ENCODE data around the gene UBE3D.

UBE3D gene

GRCh38 chr6:82874867-82875266, 190.8 kb downstream of the UBE3D start:
- Histone ChIP-seq H3K4me1 (ENCODE audit: control insufficient read depth in 1 of 2, insufficient read depth in 2 of 2, low read length in 2 of 2) (peaks cover 0 to 5% of the 10 kb centered on the region in 2 experiments), H3K4ac (ENCODE audit: low read depth, low read length) (no peak overlapping the region), H3K27me3 (ENCODE audit: insufficient read depth, low read length) (no peaks in the 10 kb centered on the region), H3K9ac (ENCODE audit: low read length) (no peak overlapping the region), H2BK5ac (ENCODE audit: low read depth, low read length, poor library complexity) (no peak overlapping the region), H3K14ac (ENCODE audit: low read length) (no peak overlapping the region), H3K27ac (ENCODE audit: low read depth, low read length) (no peak overlapping the region), H2BK12ac (ENCODE audit: low read length) (no peak overlapping the region), H3K79me1 (ENCODE audit: low read length) (no peaks in the 10 kb centered on the region), H2BK120ac (ENCODE audit: insufficient read depth, low read length, poor library complexity) (no peak overlapping the region), H3K18ac (ENCODE audit: low read length) (no peak overlapping the region), H3K9me3 (ENCODE audit: insufficient read depth, low read depth, low read length) (no peaks in the 10 kb centered on the region), H2AK5ac (ENCODE audit: low read length) (no peak overlapping the region), H3K36me3 (ENCODE audit: control insufficient read depth in 1 of 2, insufficient read depth in 2 of 2, low read length in 2 of 2) (no peaks in the 10 kb centered on the region), H4K12ac (ENCODE audit: low read depth, low read length) (no peak overlapping the region), H4K91ac (ENCODE audit: low read depth, low read length) (no peak overlapping the region), H3K23ac (ENCODE audit: low read length) (no peak overlapping the region), H4K8ac (ENCODE audit: low read depth, low read length) (no peak overlapping the region), H2AFZ (ENCODE audit: insufficient read depth, low read length, poor library complexity) (no peak overlapping the region), H3K79me2 (ENCODE audit: control insufficient read depth, insufficient read depth, low read length, poor library complexity) (no peaks in the 10 kb centered on the region), H3K4me3 (ENCODE audit: low read depth, low read length) (no peak overlapping the region), H3K4me2 (ENCODE audit: low read length) (no peak overlapping the region)
- no CpG with 5 or more reads among the region's 3 CpGs for WGBS (ENCODE audit: extremely low coverage, insufficient coverage, insufficient read length)
- DNase-seq, result no peak

DNA sequence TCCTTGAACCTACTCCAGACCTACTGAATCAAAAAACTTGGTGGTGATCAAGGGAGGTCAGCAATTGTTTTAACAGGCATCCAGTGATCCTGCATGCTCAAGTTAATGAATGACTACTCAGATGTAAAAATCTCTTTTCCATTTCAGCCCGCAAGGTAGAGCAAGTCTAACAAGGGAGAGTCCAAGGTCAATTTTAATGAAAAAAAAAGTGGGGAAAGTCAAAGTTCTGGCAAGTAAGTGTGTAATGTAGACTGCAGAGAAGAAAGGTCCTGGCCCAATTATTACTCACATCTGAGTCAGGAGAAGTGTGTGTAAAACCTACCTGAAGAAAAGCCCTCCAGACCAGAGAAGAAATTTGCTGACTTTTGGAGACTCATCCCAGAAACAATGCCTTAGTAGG, 193.5 kb downstream of the UBE3D start:
- Histone ChIP-seq H2AK5ac (ENCODE audit: low read length) (no peak overlapping the region), H3K9me3 (ENCODE audit: insufficient read depth, low read depth, low read length) (no peaks in the 10 kb centered on the region), H3K23ac (ENCODE audit: low read length) (no peak overlapping the region), H3K4ac (ENCODE audit: low read depth, low read length) (no peak overlapping the region), H3K4me3 (ENCODE audit: low read depth, low read length) (no peak overlapping the region), H2BK5ac (ENCODE audit: low read depth, low read length, poor library complexity) (no peak overlapping the region), H3K4me1 (ENCODE audit: control insufficient read depth in 1 of 2, insufficient read depth in 2 of 2, low read length in 2 of 2) (peaks cover 0 to 5% of the 10 kb centered on the region in 2 experiments), H2AFZ (ENCODE audit: insufficient read depth, low read length, poor library complexity) (no peak overlapping the region), H4K91ac (ENCODE audit: low read depth, low read length) (no peak overlapping the region), H3K79me2 (ENCODE audit: control insufficient read depth, insufficient read depth, low read length, poor library complexity) (no peaks in the 10 kb centered on the region), H4K12ac (ENCODE audit: low read depth, low read length) (no peak overlapping the region), H3K36me3 (ENCODE audit: control insufficient read depth in 1 of 2, insufficient read depth in 2 of 2, low read length in 2 of 2) (no peaks in the 10 kb centered on the region), H3K27ac (ENCODE audit: low read depth, low read length) (no peak overlapping the region), H3K18ac (ENCODE audit: low read length) (no peak overlapping the region), H4K8ac (ENCODE audit: low read depth, low read length) (no peak overlapping the region), H3K79me1 (ENCODE audit: low read length) (no peaks in the 10 kb centered on the region), H3K14ac (ENCODE audit: low read length) (no peak overlapping the region), H3K9ac (ENCODE audit: low read length) (no peak overlapping the region), H3K4me2 (ENCODE audit: low read length) (no peak overlapping the region), H3K27me3 (ENCODE audit: insufficient read depth, low read length) (no peaks in the 10 kb centered on the region), H2BK120ac (ENCODE audit: insufficient read depth, low read length, poor library complexity) (no peak overlapping the region), H2BK12ac (ENCODE audit: low read length) (no peak overlapping the region)
- no peak for DNase-seq
- no CpG with 5 or more reads among the region's 1 CpG for WGBS (ENCODE audit: extremely low coverage, insufficient coverage, insufficient read length)

DNA sequence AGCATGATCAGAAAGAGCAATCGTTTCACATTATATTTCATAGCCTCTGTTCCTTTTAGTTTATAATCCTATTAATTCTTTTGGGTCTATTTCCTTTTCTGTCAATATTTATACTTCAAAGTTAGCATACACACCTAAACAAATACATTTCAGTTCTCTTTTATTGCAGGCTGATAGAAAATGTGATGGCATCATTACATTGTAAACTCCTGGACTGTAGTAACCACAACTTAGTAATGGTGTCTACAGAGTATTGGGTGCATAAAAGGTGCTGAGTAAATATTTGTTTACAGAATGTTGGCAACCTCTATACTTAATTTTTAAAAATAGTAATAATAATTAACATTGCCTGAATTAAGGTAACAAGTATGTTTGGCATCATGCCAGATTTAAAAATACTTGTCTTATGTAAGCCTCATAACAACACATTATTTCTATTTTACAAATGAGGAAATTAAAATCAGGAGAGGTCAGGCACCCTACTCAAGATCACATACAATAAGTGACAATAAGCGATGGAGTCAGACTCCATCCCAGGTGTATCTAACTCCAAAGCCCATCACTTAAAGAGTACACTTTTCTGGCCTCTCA, 195.0 kb downstream of the UBE3D start:
- Histone ChIP-seq H3K4me2 (ENCODE audit: low read length) (no peak overlapping the region), H2BK12ac (ENCODE audit: low read length) (no peak overlapping the region), H3K27ac (ENCODE audit: low read depth, low read length) (no peak overlapping the region), H2BK120ac (ENCODE audit: insufficient read depth, low read length, poor library complexity) (no peak overlapping the region), H4K91ac (ENCODE audit: low read depth, low read length) (no peak overlapping the region), H2AK5ac (ENCODE audit: low read length) (no peak overlapping the region), H3K27me3 (ENCODE audit: insufficient read depth, low read length) (no peaks in the 10 kb centered on the region), H3K79me1 (ENCODE audit: low read length) (no peaks in the 10 kb centered on the region), H3K4ac (ENCODE audit: low read depth, low read length) (no peak overlapping the region), H4K8ac (ENCODE audit: low read depth, low read length) (no peak overlapping the region), H3K4me3 (ENCODE audit: low read depth, low read length) (no peak overlapping the region), H3K14ac (ENCODE audit: low read length) (no peak overlapping the region), H3K9ac (ENCODE audit: low read length) (no peak overlapping the region), H2AFZ (ENCODE audit: insufficient read depth, low read length, poor library complexity) (no peak overlapping the region), H3K18ac (ENCODE audit: low read length) (no peak overlapping the region), H2BK5ac (ENCODE audit: low read depth, low read length, poor library complexity) (no peak overlapping the region), H4K12ac (ENCODE audit: low read depth, low read length) (no peak overlapping the region), H3K23ac (ENCODE audit: low read length) (no peak overlapping the region), H3K79me2 (ENCODE audit: control insufficient read depth, insufficient read depth, low read length, poor library complexity) (no peaks in the 10 kb centered on the region), H3K4me1 (ENCODE audit: control insufficient read depth in 1 of 2, insufficient read depth in 2 of 2, low read length in 2 of 2) (peaks cover 0 to 3% of the 10 kb centered on the region in 2 experiments), H3K36me3 (ENCODE audit: control insufficient read depth in 1 of 2, insufficient read depth in 2 of 2, low read length in 2 of 2) (no peaks in the 10 kb centered on the region), H3K9me3 (ENCODE audit: insufficient read depth, low read depth, low read length) (no peaks in the 10 kb centered on the region)
- DNase-seq, result no peak
- WGBS (ENCODE audit: extremely low coverage, insufficient coverage, insufficient read length), result no CpG with 5 or more reads among the region's 2 CpGs

GRCh38 chr6:82869493-82869892, 196.1 kb downstream of the UBE3D start:
- H3K14ac ChIP-seq (ENCODE audit: low read length), result no peak overlapping the region
- H3K27ac ChIP-seq (ENCODE audit: low read depth, low read length), result no peak overlapping the region
- H4K12ac ChIP-seq (ENCODE audit: low read depth, low read length), result no peak overlapping the region
- no peak overlapping the region for H2BK12ac ChIP-seq (ENCODE audit: low read length)
- H3K23ac ChIP-seq (ENCODE audit: low read length), result no peak overlapping the region
- H4K91ac ChIP-seq (ENCODE audit: low read depth, low read length), result no peak overlapping the region
- H3K36me3 ChIP-seq (ENCODE audit: control insufficient read depth in 1 of 2, insufficient read depth in 2 of 2, low read length in 2 of 2), result no peaks in the 10 kb centered on the region
- no peak overlapping the region for H2BK120ac ChIP-seq (ENCODE audit: insufficient read depth, low read length, poor library complexity)
- no peak overlapping the region for H2BK5ac ChIP-seq (ENCODE audit: low read depth, low read length, poor library complexity)
- H3K4me2 ChIP-seq (ENCODE audit: low read length), result no peak overlapping the region
- no peak overlapping the region for H3K4ac ChIP-seq (ENCODE audit: low read depth, low read length)
- H3K4me1 ChIP-seq (ENCODE audit: control insufficient read depth in 1 of 2, insufficient read depth in 2 of 2, low read length in 2 of 2), result no peaks in the 10 kb centered on the region
- H3K79me1 ChIP-seq (ENCODE audit: low read length), result no peaks in the 10 kb centered on the region
- no peak overlapping the region for H3K18ac ChIP-seq (ENCODE audit: low read length)
- H3K27me3 ChIP-seq (ENCODE audit: insufficient read depth, low read length), result no peaks in the 10 kb centered on the region
- no peak for DNase-seq
- no peak overlapping the region for H3K9ac ChIP-seq (ENCODE audit: low read length)
- H3K9me3 ChIP-seq (ENCODE audit: insufficient read depth, low read depth, low read length), result no peaks in the 10 kb centered on the region
- H2AFZ ChIP-seq (ENCODE audit: insufficient read depth, low read length, poor library complexity), result no peak overlapping the region
- no peak overlapping the region for H4K8ac ChIP-seq (ENCODE audit: low read depth, low read length)
- H2AK5ac ChIP-seq (ENCODE audit: low read length), result no peak overlapping the region
- H3K79me2 ChIP-seq (ENCODE audit: control insufficient read depth, insufficient read depth, low read length, poor library complexity), result no peaks in the 10 kb centered on the region
- H3K4me3 ChIP-seq (ENCODE audit: low read depth, low read length), result no peak overlapping the region

All from trophoblast cell (in vitro differentiated cells and primary cell).